HepG2 (cell line): ENCODE measurements around the gene HEPACAM. TPM values are rescaled to one million over a fixed set of nuclear protein-coding genes. Genes with fewer than 3 reads are reported as not detected.

ENCODE experiments used
- ATAC-seq: fragments of 200-7000 bp; cut with Tn5 transposase; 3 replicates; pipeline ENCODE4 v1.9.1; 2020; ENCODE audit warnings: mild to moderate bottlenecking, moderate library complexity
- BruUV-seq: library from RNA; stranded (reverse); fragments of 400-500 nt; replicated peaks from 2 replicates; lab custom pipeline; 2021; lab: Mats Ljungman, UMichigan
- CTCF ChIA-PET: fragments of 300-600 bp; formaldehyde crosslinking; extraction: SDS; loops from one replicate; lab custom pipeline; 2021; ENCODE audit warnings: low total read pairs, inconsistent platforms, low intra/inter-chr PET ratio; lab: Yijun Ruan, JAX
- POLR2A ChIA-PET: fragments of 350-600 bp; sonication (Branson Sonifier 250); formaldehyde crosslinking; loops from one replicate; lab custom pipeline; 2020; ENCODE audit warnings: antibody characterized with exemption, inconsistent platforms; lab: Yijun Ruan, JAX
- DNase-seq: peaks from one replicate; pipeline ENCODE4 v3.0.0-alpha.2; 2015; ENCODE audit warnings: low spot score
- FAIRE-seq: peaks from 3 replicates; lab custom pipeline; 2011; peaks lifted over from hg19 to GRCh38; lab: Jason Lieb, UNC
- H2AFZ ChIP-seq: one replicate; pipeline ENCODE4 v1.6.1; 2011; ENCODE audit warnings: low read length, inconsistent platforms
- H3K27ac ChIP-seq: fragments of 300-600 bp; 3 replicates; pipeline ENCODE4 v1.8.0; 2011; ENCODE audit warnings: mixed run types, mild to moderate bottlenecking, mixed read lengths, low read length, inconsistent platforms; ENCODE audit not compliant: insufficient read depth; ENCODE audit errors: extremely low read length
- H3K27me3 ChIP-seq, 2 experiments: fragments of 200-600 bp in 1 of 2; 2 replicates in 1 of 2; 3 replicates in 1 of 2; pipeline versions ENCODE4 v1.6.0 to v1.8.0; 2011; ENCODE audit warnings: low read length in 2 of 2, mild to moderate bottlenecking in 2 of 2, moderate library complexity in 2 of 2, inconsistent platforms in 1 of 2; ENCODE audit not compliant: insufficient read depth in 2 of 2, control insufficient read depth in 1 of 2
- H3K36me3 ChIP-seq, 2 experiments: fragments of 200-600 bp in 1 of 2; replicated peaks in 1 of 2; 2 replicates in 1 of 2; 3 replicates in 1 of 2; pipeline versions ENCODE4 v1.5.1 to v1.8.0; 2011; ENCODE audit warnings: low read length in 2 of 2, inconsistent platforms in 1 of 2; ENCODE audit not compliant: insufficient read depth in 2 of 2, control insufficient read depth in 1 of 2
- H3K4me1 ChIP-seq: 2 replicates; pipeline ENCODE4 v1.5.1; 2012; ENCODE audit warnings: low read length, inconsistent platforms; ENCODE audit not compliant: insufficient read depth
- H3K4me2 ChIP-seq: 2 replicates; pipeline ENCODE4 v1.6.0; 2011; ENCODE audit warnings: low read depth, low read length, inconsistent platforms
- H3K4me3 ChIP-seq, 3 experiments: fragments of 200-600 bp in 1 of 3; sonication (generic), shearing (Covaris generic) in 1 of 3; replicated peaks in 1 of 3; 2 replicates each; pipeline ENCODE4 v1.5.1; 2011 to 2016; ENCODE audit warnings: low read length in 3 of 3, inconsistent platforms in 2 of 3, low read depth in 2 of 3, mild to moderate bottlenecking in 2 of 3, control low read depth in 1 of 3, mixed read lengths in 1 of 3; ENCODE audit not compliant: insufficient read depth in 1 of 3
- H3K79me2 ChIP-seq: one replicate; pipeline ENCODE4 v1.6.1; 2011; ENCODE audit warnings: low read length, inconsistent platforms; ENCODE audit not compliant: insufficient read depth
- H3K9ac ChIP-seq: 2 replicates; pipeline ENCODE4 v1.6.0; 2011; ENCODE audit warnings: mild to moderate bottlenecking, low read depth, low read length, inconsistent platforms; ENCODE audit not compliant: insufficient read depth
- H3K9me3 ChIP-seq: 2 replicates; pipeline ENCODE4 v1.5.1; 2012; ENCODE audit warnings: mild to moderate bottlenecking, low read length
- H4K20me1 ChIP-seq: 2 replicates; pipeline ENCODE4 v1.6.0; 2011; ENCODE audit warnings: inconsistent platforms, mild to moderate bottlenecking, low read length, moderate library complexity; ENCODE audit not compliant: insufficient read depth
- EEA1 ChIP-seq: sonication (generic); formaldehyde crosslinking; IDR thresholded peaks from 2 replicates; pipeline ENCODE4 v1.5.1; 2020; ENCODE audit warnings: mild to moderate bottlenecking, missing genetic modification reagents, borderline replicate concordance
- HDAC1 ChIP-seq: sonication (generic); formaldehyde crosslinking; IDR thresholded peaks from 2 replicates; pipeline ENCODE4 v1.5.1; 2020; ENCODE audit warnings: mild to moderate bottlenecking, missing genetic modification reagents
- POLR2G ChIP-seq: fragments of 200-400 bp; formaldehyde crosslinking; IDR thresholded peaks from 2 replicates; pipeline ENCODE4 v1.6.1; 2018; ENCODE audit warnings: mild to moderate bottlenecking, low read depth, low read length, moderate library complexity
- PTBP1 ChIP-seq: fragments of 200-400 bp; formaldehyde crosslinking; IDR thresholded peaks from 2 replicates; pipeline ENCODE4 v1.6.1; 2018; ENCODE audit warnings: low read length, low read depth; ENCODE audit not compliant: poor library complexity, severe bottlenecking
- RERE ChIP-seq: IDR thresholded peaks from 2 replicates; pipeline ENCODE4 v1.6.1; 2016; ENCODE audit warnings: low read depth, missing genetic modification reagents, missing compliant biosample characterization
- SPEN ChIP-seq: sonication (generic); formaldehyde crosslinking; IDR thresholded peaks from 2 replicates; pipeline ENCODE4 v1.5.1; 2020; ENCODE audit warnings: low read depth, mild to moderate bottlenecking, missing genetic modification reagents
- ZFP36 ChIP-seq: fragments of 150-350 bp; IDR thresholded peaks from 2 replicates; pipeline ENCODE4 v1.6.1; 2018; ENCODE audit warnings: borderline replicate concordance, low read length, low read depth; ENCODE audit not compliant: partially characterized antibody
- ZHX1 ChIP-seq: sonication (generic); formaldehyde crosslinking; IDR thresholded peaks from 2 replicates; pipeline ENCODE4 v1.8.1; 2022; ENCODE audit warnings: low read depth, mild to moderate bottlenecking, missing genetic modification reagents
- WGBS: methylation state at CpG from one replicate; pipeline ENCODE4 v1.1.6; 2017; ENCODE audit warnings: low lambda C conversion rate; 5-methylcytosine and 5-hydroxymethylcytosine counted together
- in situ Hi-C: cut with HindIII; loops from 2 replicates; pipeline ENCODE4 v1.10.0; 2017; ENCODE audit warnings: low pct_unique_long_range_greater_than_20kb; ENCODE audit not compliant: extremely low pct_ligation_motif_present
- intact Hi-C: fragments of 100-400 bp; cut with micrococcal nuclease; formaldehyde crosslinking; loops from one replicate; pipeline ENCODE4 v1.10.0; 2022; ENCODE audit not compliant: unreplicated experiment
- polyA plus RNA-seq, 8 experiments: library from polyadenylated mRNA; depleted of rRNA in 3 of 8; stranded (reverse) in 7 of 8; unstranded in 1 of 8; fragments of >200 nt; fragmentation: Illumina TruSeq in 4 of 8; extraction: Trizol in 4 of 8; gene quantifications; 2 replicates each; pipeline versions ENCODE4 v1.2.1 to v1.2.3, GENCODE V29; 2011 to 2016; ENCODE audit warnings: low read depth in 4 of 8, missing spikeins in 1 of 8, mixed read lengths in 1 of 8; ENCODE audit not compliant: insufficient read depth in 1 of 8
- total RNA-seq, 5 experiments: library from RNA; depleted of rRNA; stranded (reverse); fragments of >200 nt; fragmentation: Illumina TruSeq; extraction: Trizol; gene quantifications; 2 replicates each; pipeline ENCODE4 v1.2.3, GENCODE V29; 2016; ENCODE audit warnings: low read depth in 1 of 5

Gene HEPACAM
- total and polyA plus RNA-seq, 2 of the 13 experiments (the other 11 are each of a cell fraction or from before 2014, with no cell fraction given) = 66.9 to 121 TPM

GRCh38 chr11:124876818-124877630 is 58.8 kb downstream of the HEPACAM start (continued):
- no peak for TF ChIP-seq RERE (CRISPR knock-in tag)
- no peak for TF ChIP-seq ZFP36

- no peaks in the 10 kb centered on the region for H3K79me2 ChIP-seq
- 6% methylated on average over 16 of the region's 69 CpGs for WGBS
- DNase-seq (peak; percentile 54), FAIRE-seq (no peak), ATAC-seq (peak; percentile 93)
- H3K27me3 ChIP-seq = peaks cover 2 to 63% of the 10 kb centered on the region in 2 experiments; a peak in 4 of 5 replicates
- CTCF ChIA-PET = interaction anchor here (1.7 kb wide), 1 partner anchor 9 kb away, joined by 5 read pairs; no protein-coding TSS in a partner anchor
- H3K9me3 ChIP-seq = no peaks in the 10 kb centered on the region
- intact Hi-C loops = loop anchor here (2.0 kb wide), 1 partner anchor 59 kb away; no protein-coding TSS in a partner anchor
- no peaks in the 10 kb centered on the region for H3K36me3 ChIP-seq
- in situ Hi-C loops = loop anchor here (5.0 kb wide), 1 partner anchor 76 kb away; the partner anchor contains the start of gene CCDC15
- H3K4me3 ChIP-seq = peak overlapping the region; percentile 51 to 78 (median 64)
- H4K20me1 ChIP-seq = no peaks in the 10 kb centered on the region
- no TSS peak for BruUV-seq
- peak overlapping the region; percentile 86 for H3K4me2 ChIP-seq
- peak overlapping the region; percentile 30; the same call in 1 of the 2 replicates for H3K9ac ChIP-seq
- POLR2A ChIA-PET = interaction anchor here (0.6 to 1.3 kb wide), 7 partner anchors 58 to 253 kb away, joined by 3 to 8 read pairs (median 3); partner anchors contain the start of genes CCDC15, HEPACAM, SIAE and TBRG1
- H2AFZ ChIP-seq = no peak overlapping the region
- H3K4me1 ChIP-seq = peaks cover 47% of the 10 kb centered on the region
- H3K27ac ChIP-seq = no peak overlapping the region
- TF ChIP-seq HDAC1 (CRISPR knock-in tag) = 0 out of 2 replicates have a peak, but pooled peaks have one; percentile 20
- peak; percentile 47; the same call in 1 of the 2 replicates for TF ChIP-seq POLR2G
- peak; percentile 81 for TF ChIP-seq PTBP1
- TF ChIP-seq SPEN (CRISPR knock-in tag) = peak; percentile 63; the same call in 1 of the 2 replicates
- TF ChIP-seq EEA1 = 0 out of 2 replicates have a peak, but pooled peaks have one; percentile 65
- TF ChIP-seq ZHX1 (CRISPR knock-in tag) = peak; percentile 71; the same call in 1 of the 2 replicates
Observed at GRCh38 chr11:124875943-124876817, 59.7 kb downstream of the HEPACAM start.
